Heart left ventricle (tissue), 16 donors: ENCODE data around the gene OR4C46. TPM values are rescaled to one million over a fixed set of nuclear protein-coding genes. Genes with fewer than 3 reads are reported as not detected.
"Not testable (repeated sequence)": the region's sequence is repeated elsewhere in the genome, so short reads cannot be mapped to it uniquely, and the experiment has no call there.

ENCODE experiments used
- ATAC-seq, 4 donors: fragments of 200-7000 bp; cut with Tn5 transposase; one replicate each; pipeline ENCODE4 v1.9.1; 2020 to 2022; ENCODE audit warnings: moderate library complexity in 4 of 4, mild to moderate bottlenecking in 3 of 4, moderate number of reproducible peaks in 1 of 4
- DNase-seq, 5 donors: peaks; one replicate each; pipeline ENCODE4 v3.0.0-alpha.2; 2020
- H3K27ac ChIP-seq, 12 donors: fragments of 200-600 bp; sonication (generic) in 4 of 12; one replicate each; pipeline versions ENCODE4 v1.5.0 to v1.8.0; 2016 to 2022; ENCODE audit warnings: mild to moderate bottlenecking in 2 of 12
- H3K27me3 ChIP-seq, 9 donors: fragments of 200-600 bp; sonication (generic) in 2 of 9; one replicate each; pipeline versions ENCODE4 v1.5.1 to v1.8.0; 2016 to 2022; ENCODE audit warnings: mild to moderate bottlenecking in 3 of 9
- H3K36me3 ChIP-seq, 9 donors: fragments of 200-600 bp; sonication (generic) in 2 of 9; one replicate each; pipeline versions ENCODE4 v1.5.0 to v1.8.0; 2018 to 2022; ENCODE audit warnings: mild to moderate bottlenecking in 2 of 9
- H3K4me1 ChIP-seq, 12 donors: fragments of 200-600 bp; sonication (generic) in 4 of 12; one replicate each; pipeline versions ENCODE4 v1.5.0 to v1.8.0; 2016 to 2022; ENCODE audit warnings: mild to moderate bottlenecking in 3 of 12
- H3K4me3 ChIP-seq, 12 donors: fragments of 200-600 bp; sonication (generic) in 4 of 12; one replicate each; pipeline versions ENCODE4 v1.5.0 to v1.8.0; 2017 to 2022; ENCODE audit warnings: mild to moderate bottlenecking in 9 of 12, moderate library complexity in 4 of 12
- H3K9me3 ChIP-seq, 12 donors: fragments of 200-600 bp; sonication (generic) in 4 of 12; one replicate each; pipeline versions ENCODE4 v1.5.0 to v1.8.0; 2016 to 2022; ENCODE audit warnings: mild to moderate bottlenecking in 1 of 12
- CTCF ChIP-seq, 12 donors: fragments of 200-600 bp; sonication (generic) in 4 of 12; IDR thresholded peaks; one replicate each; pipeline versions ENCODE4 v1.5.0 to v1.8.0; 2018 to 2022; ENCODE audit warnings: antibody characterized with exemption in 12 of 12, mild to moderate bottlenecking in 5 of 12
- POLR2A ChIP-seq, 2 donors: fragments of 450-650 bp; IDR thresholded peaks; one replicate each; pipeline ENCODE4 v1.6.1; 2017; ENCODE audit warnings: antibody characterized with exemption in 2 of 2, mild to moderate bottlenecking in 2 of 2, moderate library complexity in 2 of 2
- WGBS, 4 donors: extraction: QIAGEN DNeasy Blood & Tissue Kit in 2 of 4; methylation state at CpG; one replicate each; pipeline versions ENCODE4 v1.1.5 to v1.1.7; 2013 to 2018; 5-methylcytosine and 5-hydroxymethylcytosine counted together
- intact Hi-C, 10 donors: fragments of 100-400 bp; cut with DNase I; formaldehyde crosslinking; loops; one replicate each; pipeline versions ENCODE4 v1.11.1 to v1.14.2; 2022
- long read RNA-seq, 3 donors: library from polyadenylated mRNA; unstranded; transcript quantifications; one replicate each; pipeline ENCODE4 v2.0.0, GENCODE V29; 2020 to 2021
- polyA plus RNA-seq, 2 donors: library from polyadenylated mRNA; stranded (reverse); fragments of 200-250 nt; gene quantifications; one replicate each; pipeline ENCODE4 v1.2.3, GENCODE V29; 2013
- total RNA-seq, 9 donors: library from RNA; depleted of rRNA in 2 of 9; stranded (reverse); fragments of >200 nt in 2 of 9; fragmentation: NEBNext Ultra II Directional in 3 of 9; extraction: Animal tissue kit (Norgen Biotek cat#: 25700) in 3 of 9; gene quantifications; one replicate each; pipeline versions ENCODE4 v1.1.0 to v1.2.4, GENCODE V29; 2016 to 2023
- donor health status: ischemic (EF 13 %, LVEDD 7.1; RV severe dilation, severe dysfunction).
- donor health status: healthy with polysubstance abuse.
- donor health status: DM: no; HTN: yes; CAD: no.
- donor health status: DM: no; HTN: no; CAD: no.
- donor health status: ischemic (EF 25% LVEDD 6.9; RV normal size, moderate dysfunction).
- donor health status: ischemic (EF 25% LVEDD 5.7; RV mildly dilated, moderate dysfunction).
- donor health status: healthy.
- donor health status: DM: yes; HTN: yes; CAD: no.
- donor health status: ischemic (EF 35%, LVEDD 5.7; RV mildly dilated, moderate dysfunction).
- donor health status: nonischemic (EF 11% LVEDD 7.7; RV severe dilation, severe dysfunction).
- donor health status: DM: yes; HTN: yes; CAD: no.
- donor health status: PGD.
- donor health status: ischemic (EF 29% LVEDD 5.4; RV normal size, mild dysfunction).
- donor health status: nonischemic (EF 23%, LVEDD 6.1; RV moderate dilation, normal function).

Gene OR4C46
- total RNA-seq (not detected), polyA plus RNA-seq (not detected)
- long read RNA-seq, donor 1: 0 reads
- long read RNA-seq, donor 2: 0 reads
- long read RNA-seq, donor 3: 0 reads

GRCh38 chr11:54603898-54604297 lies at the start of gene OR4C46:
Gene OR4C46, minus strand, starts transcription at chr11:54603998. Its CDS starts 0 bp downstream, at chr11:54603998.
- DNase-seq (no peak), ATAC-seq (no peak)
- Histone ChIP-seq H3K27me3 (no peaks in the 10 kb centered on the region), H3K9me3 (peaks cover 0 to 14% (median 0%) of the 10 kb centered on the region in 12 donors), H3K36me3 (no peaks in the 10 kb centered on the region), H3K4me1 (no peaks in the 10 kb centered on the region), H3K27ac (no peak within 1 kb of the TSS), H3K4me3 (no peak within 1 kb of the TSS)
- intact Hi-C loops: no loop called here
- no peak for TF ChIP-seq CTCF (IDR thresholded peaks at IDR 0.05)
- no peak for TF ChIP-seq POLR2A (IDR thresholded peaks at IDR 0.05)
- 36 to 43% (median 41%) methylated on average over 1 of the region's 1 CpG for WGBS, 4 donors

- intact Hi-C loops, H3K36me3 ChIP-seq, ATAC-seq, H3K4me1 ChIP-seq, DNase-seq, H3K27me3 ChIP-seq, H3K4me3 ChIP-seq, H3K27ac ChIP-seq: not testable (repeated sequence)
- 60 to 75% (median 65%) methylated on average over 8 of the region's 8 CpGs for WGBS, 4 donors
- peaks cover 0 to 38% (median 14%) of the 10 kb centered on the region in 12 donors for H3K9me3 ChIP-seq
Measured at GRCh38 chr11:54645606-54646005, 41.8 kb upstream of the OR4C46 start.

DNA sequence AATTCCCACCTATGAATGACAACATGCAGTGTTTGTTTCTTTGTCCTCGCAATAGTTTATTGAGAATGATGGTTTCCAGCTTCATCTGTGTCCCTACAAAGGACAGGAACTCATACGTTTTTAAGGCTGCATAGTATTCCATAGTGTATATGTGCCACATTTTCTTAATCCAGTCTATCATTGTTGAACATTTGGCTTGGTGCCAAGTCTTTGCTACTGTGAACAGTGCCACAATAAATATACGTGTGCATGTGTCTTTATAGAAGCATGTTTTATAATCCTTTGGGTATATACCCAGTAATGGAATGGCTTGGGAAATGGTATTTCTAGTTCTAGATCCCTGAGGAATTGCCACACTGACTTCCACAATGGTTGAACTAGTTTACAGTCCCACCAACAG lies 42.4 kb downstream of the OR4C46 start:
- WGBS, 4 donors: 57 to 73% (median 60%) methylated on average over 3 of the region's 3 CpGs
- H3K9me3 ChIP-seq: peaks cover 0 to 51% (median 30%) of the 10 kb centered on the region in 12 donors
- intact Hi-C loops, DNase-seq, H3K4me1 ChIP-seq, H3K27ac ChIP-seq, ATAC-seq, H3K27me3 ChIP-seq, H3K4me3 ChIP-seq, H3K36me3 ChIP-seq: not testable (repeated sequence)

GRCh38 chr11:54558919-54559318 lies 44.9 kb downstream of the OR4C46 start:
- TF ChIP-seq POLR2A (IDR thresholded peaks at IDR 0.05): no peak
- no peak for TF ChIP-seq CTCF (IDR thresholded peaks at IDR 0.05)
- Histone ChIP-seq H3K4me3 (no peak overlapping the region), H3K27ac (no peak overlapping the region), H3K9me3 (peaks cover 0 to 60% (median 34%) of the 10 kb centered on the region in 12 donors), H3K4me1 (no peaks in the 10 kb centered on the region), H3K27me3 (no peaks in the 10 kb centered on the region), H3K36me3 (no peaks in the 10 kb centered on the region)
- WGBS, 4 donors: 46 to 67% (median 62%) methylated on average over 3 of the region's 3 CpGs
- intact Hi-C loops: no loop called here
- no peak for ATAC-seq
- DNase-seq: no peak

DNA sequence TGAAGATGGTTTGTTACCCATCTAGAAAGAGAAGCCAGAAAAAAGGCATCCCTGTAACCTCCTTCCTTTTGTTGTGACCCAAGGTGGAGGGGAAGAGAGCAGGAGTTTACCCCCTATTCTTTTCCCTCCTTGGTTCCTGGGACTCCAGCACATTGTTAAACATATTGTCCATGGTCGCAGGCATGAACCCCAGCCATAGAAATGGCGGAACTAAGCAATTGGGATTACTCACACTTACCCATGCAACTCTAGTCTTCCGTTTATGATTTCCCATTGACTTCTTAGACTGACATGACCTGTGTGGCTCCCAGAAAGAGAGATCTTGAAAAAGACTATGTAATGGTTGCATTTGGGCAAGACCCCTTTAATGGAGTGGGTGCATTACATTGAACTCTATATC lies 45.4 kb downstream of the OR4C46 start:
- Histone ChIP-seq H3K36me3 (no peaks in the 10 kb centered on the region), H3K27ac (no peak overlapping the region), H3K4me3 (no peak overlapping the region), H3K9me3 (peaks cover 0 to 60% (median 34%) of the 10 kb centered on the region in 12 donors), H3K27me3 (no peaks in the 10 kb centered on the region), H3K4me1 (no peaks in the 10 kb centered on the region)
- TF ChIP-seq CTCF (IDR thresholded peaks at IDR 0.05): no peak
- no peak for TF ChIP-seq POLR2A (IDR thresholded peaks at IDR 0.05)
- 62 to 69% (median 65%) methylated on average over 3 of the region's 3 CpGs for WGBS, 4 donors
- DNase-seq (no peak), ATAC-seq (no peak)
- intact Hi-C loops: no loop called here

Other genes starting within 250 kb of the OR4C46 start
- not detected for gene OR4A5, start 102.8 kb upstream of the OR4C46 start, total RNA-seq
- not detected for gene OR4A5, start 102.8 kb upstream of the OR4C46 start, polyA plus RNA-seq